Astrocyte (in vitro differentiated cells and primary cell): ENCODE results near the gene ITCH. TPM values are rescaled to one million over a fixed set of nuclear protein-coding genes. Genes with fewer than 3 reads are reported as not detected.

Experiments
- DNase-seq: peaks from one replicate; pipeline ENCODE4 v3.0.0-alpha.2; 2010; ENCODE audit warnings: low read depth
- FAIRE-seq: peaks from 2 replicates; lab custom pipeline; 2011; peaks lifted over from hg19 to GRCh38; lab: Jason Lieb, UNC
- H2AFZ ChIP-seq: 2 replicates; pipeline ENCODE4 v1.6.0; 2012; ENCODE audit warnings: low read depth, low read length, inconsistent platforms
- H3K27ac ChIP-seq: 2 replicates; pipeline ENCODE4 v1.5.1; 2011; ENCODE audit warnings: low read depth, low read length, inconsistent platforms
- H3K27me3 ChIP-seq: 2 replicates; pipeline ENCODE4 v1.6.0; 2011; ENCODE audit warnings: low read length, inconsistent platforms; ENCODE audit not compliant: insufficient read depth
- H3K36me3 ChIP-seq: 2 replicates; pipeline ENCODE4 v1.5.1; 2011; ENCODE audit warnings: low read length, inconsistent platforms; ENCODE audit not compliant: insufficient read depth
- H3K4me1 ChIP-seq: 2 replicates; pipeline ENCODE4 v1.5.1; 2011; ENCODE audit warnings: low read length, inconsistent platforms; ENCODE audit not compliant: insufficient read depth
- H3K4me2 ChIP-seq: 2 replicates; pipeline ENCODE4 v1.6.0; 2012; ENCODE audit warnings: low read length, inconsistent platforms
- H3K4me3 ChIP-seq: 2 replicates; pipeline ENCODE4 v1.5.1; 2011; ENCODE audit warnings: low read depth, mild to moderate bottlenecking, low read length, inconsistent platforms; ENCODE audit not compliant: insufficient read depth
- H3K79me2 ChIP-seq: 2 replicates; pipeline ENCODE4 v1.6.0; 2012; ENCODE audit warnings: mild to moderate bottlenecking, low read length, inconsistent platforms; ENCODE audit not compliant: insufficient read depth
- H3K9ac ChIP-seq: 2 replicates; pipeline ENCODE4 v1.6.0; 2012; ENCODE audit warnings: mild to moderate bottlenecking, low read length, inconsistent platforms
- H3K9me3 ChIP-seq: 2 replicates; pipeline ENCODE4 v1.5.1; 2012; ENCODE audit warnings: low read depth, mild to moderate bottlenecking, low read length, inconsistent platforms; ENCODE audit not compliant: insufficient read depth
- H4K20me1 ChIP-seq: 2 replicates; pipeline ENCODE4 v1.6.0; 2012; ENCODE audit warnings: low read length, inconsistent platforms; ENCODE audit not compliant: insufficient read depth
- H3K27ac Mint-ChIP-seq: one replicate; pipeline ENCODE4 v1.8.0; 2021; ENCODE audit warnings: mild to moderate bottlenecking, mixed read lengths; ENCODE audit not compliant: unreplicated experiment
- H3K27me3 Mint-ChIP-seq: one replicate; pipeline ENCODE4 v1.8.0; 2021; ENCODE audit warnings: low read depth, mixed read lengths; ENCODE audit not compliant: unreplicated experiment
- H3K36me3 Mint-ChIP-seq: one replicate; pipeline ENCODE4 v1.8.0; 2021; ENCODE audit warnings: low read depth, mixed read lengths; ENCODE audit not compliant: unreplicated experiment
- H3K4me1 Mint-ChIP-seq: one replicate; pipeline ENCODE4 v1.8.0; 2021; ENCODE audit warnings: low read depth, mixed read lengths; ENCODE audit not compliant: unreplicated experiment
- H3K4me3 Mint-ChIP-seq: one replicate; pipeline ENCODE4 v1.8.0; 2021; ENCODE audit warnings: mild to moderate bottlenecking, moderate library complexity, mixed read lengths; ENCODE audit not compliant: unreplicated experiment
- H3K9me3 Mint-ChIP-seq: one replicate; pipeline ENCODE4 v1.8.0; 2021; ENCODE audit warnings: mild to moderate bottlenecking, mixed read lengths; ENCODE audit not compliant: unreplicated experiment
- CTCF ChIP-seq: IDR thresholded peaks from 2 replicates; pipeline ENCODE4 v1.5.1; 2011; ENCODE audit warnings: low read depth, mild to moderate bottlenecking, inconsistent platforms, low read length, moderate library complexity; ENCODE audit not compliant: insufficient read depth
- EZH2 ChIP-seq: IDR thresholded peaks from 2 replicates; pipeline ENCODE4 v1.6.1; 2012; ENCODE audit warnings: mild to moderate bottlenecking, low read length, inconsistent platforms; ENCODE audit not compliant: insufficient read depth
- total RNA-seq: library from RNA; stranded (reverse); gene quantifications from 2 replicates; pipeline ENCODE4 v1.2.1, GENCODE V29; 2021

The ITCH gene
- total RNA-seq, 1 donor from 2014 or later: 79.0 TPM

DNA sequence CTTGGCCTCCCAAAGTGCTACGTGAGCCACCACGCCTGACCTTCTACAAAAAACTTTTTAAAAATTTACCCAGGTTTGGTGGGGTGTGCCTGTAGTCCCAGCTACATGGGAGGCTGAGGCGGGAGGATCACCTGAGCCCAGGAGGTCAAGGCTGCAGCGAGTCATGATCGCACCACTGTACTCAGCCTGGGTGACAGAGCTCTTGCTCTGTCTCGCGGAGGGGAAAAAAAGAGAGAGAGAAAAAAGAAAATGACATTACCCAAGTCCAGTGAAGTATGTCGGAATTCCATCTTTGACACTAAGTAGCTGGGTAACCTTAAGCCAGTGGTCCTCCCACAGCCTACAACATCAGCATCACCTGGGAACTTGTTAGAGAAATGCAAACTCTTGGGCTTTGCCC lies 176.7 kb downstream of the ITCH start:
- Histone ChIP-seq H3K4me3 (no peak overlapping the region), H3K4me1 (no peaks in the 10 kb centered on the region), H3K9me3 (no peaks in the 10 kb centered on the region), H2AFZ (no peak overlapping the region), H3K36me3 (peaks cover 57% of the 10 kb centered on the region), H3K4me2 (no peak overlapping the region), H3K27ac (no peak overlapping the region), H3K27me3 (no peaks in the 10 kb centered on the region), H3K9ac (no peak overlapping the region), H4K20me1 (peaks cover 34% of the 10 kb centered on the region), H3K79me2 (no peaks in the 10 kb centered on the region)
- FAIRE-seq (no peak), DNase-seq (no peak)
- Mint-ChIP-seq H3K4me3 (no peak overlapping the region), H3K27me3 (no peaks in the 10 kb centered on the region), H3K36me3 (peaks cover 24% of the 10 kb centered on the region), H3K4me1 (no peaks in the 10 kb centered on the region), H3K27ac (no peak overlapping the region), H3K9me3 (no peaks in the 10 kb centered on the region)
- TF ChIP-seq CTCF (no peak), EZH2 (no peak)

GRCh38 chr20:34540596-34541263 lies 177.7 kb downstream of the ITCH start:
- Histone ChIP-seq H3K9me3 (no peaks in the 10 kb centered on the region), H3K27me3 (no peaks in the 10 kb centered on the region), H3K4me3 (no peak overlapping the region), H3K4me2 (no peak overlapping the region), H3K27ac (no peak overlapping the region), H2AFZ (no peak overlapping the region), H3K9ac (no peak overlapping the region), H3K79me2 (no peaks in the 10 kb centered on the region), H3K36me3 (peaks cover 47% of the 10 kb centered on the region), H4K20me1 (peaks cover 33% of the 10 kb centered on the region), H3K4me1 (no peaks in the 10 kb centered on the region)
- no peak overlapping the region for H3K27ac Mint-ChIP-seq
- H3K27me3 Mint-ChIP-seq: no peaks in the 10 kb centered on the region
- H3K36me3 Mint-ChIP-seq: peaks cover 24% of the 10 kb centered on the region
- FAIRE-seq (no peak), DNase-seq (no peak)
- no peak overlapping the region for H3K4me3 Mint-ChIP-seq
- no peaks in the 10 kb centered on the region for H3K4me1 Mint-ChIP-seq
- TF ChIP-seq EZH2 (no peak), CTCF (no peak)
- no peaks in the 10 kb centered on the region for H3K9me3 Mint-ChIP-seq

DNA sequence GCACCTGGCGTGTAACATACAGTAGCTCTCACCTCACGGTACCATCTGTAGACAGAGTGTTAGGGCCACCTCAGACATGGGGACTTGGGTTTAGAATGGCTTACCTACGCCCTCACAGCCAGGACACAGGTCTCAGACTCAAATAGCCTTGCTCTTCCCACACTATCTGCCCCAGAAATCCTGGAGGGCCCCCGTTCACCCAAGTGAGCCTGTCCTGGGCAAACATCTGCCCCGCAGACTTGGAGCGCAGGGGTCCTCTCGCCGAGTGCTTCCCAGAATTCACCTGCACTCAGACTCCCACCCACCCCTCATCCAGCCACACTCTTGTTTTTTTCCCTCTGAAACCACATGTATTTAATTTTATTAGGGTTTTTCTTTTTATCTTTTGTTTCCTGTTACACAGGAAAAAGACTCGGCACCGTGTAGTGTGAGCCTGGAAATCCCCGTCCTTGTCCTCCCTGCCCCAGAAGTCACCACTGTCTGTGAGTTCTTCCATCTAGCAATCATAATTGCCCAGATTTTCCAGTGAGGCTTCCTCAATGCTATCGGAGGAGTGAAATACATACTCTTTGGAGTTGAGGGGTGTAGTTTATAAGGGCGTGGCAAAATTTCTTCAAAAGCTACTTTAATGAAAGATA lies 178.3 kb downstream of the ITCH start:
- Mint-ChIP-seq H3K4me3 (no peak overlapping the region), H3K27ac (no peak overlapping the region), H3K4me1 (no peaks in the 10 kb centered on the region), H3K36me3 (peaks cover 22% of the 10 kb centered on the region), H3K27me3 (no peaks in the 10 kb centered on the region), H3K9me3 (no peaks in the 10 kb centered on the region)
- Histone ChIP-seq H3K4me3 (no peak overlapping the region), H2AFZ (no peak overlapping the region), H3K4me1 (no peaks in the 10 kb centered on the region), H3K9me3 (no peaks in the 10 kb centered on the region), H3K27me3 (no peaks in the 10 kb centered on the region), H3K27ac (no peak overlapping the region), H3K36me3 (peaks cover 41% of the 10 kb centered on the region), H3K9ac (no peak overlapping the region), H3K79me2 (no peaks in the 10 kb centered on the region), H4K20me1 (peaks cover 27% of the 10 kb centered on the region), H3K4me2 (no peak overlapping the region)
- no peak for TF ChIP-seq EZH2
- no peak for TF ChIP-seq CTCF
- FAIRE-seq (no peak), DNase-seq (no peak)
